Kidney (tissue), 14 donors: Measurements from ENCODE around the gene MLLT1. TPM values are rescaled to one million over a fixed set of nuclear protein-coding genes. Genes with fewer than 3 reads are reported as not detected.
A peak's percentile ranks its signal among the peaks of the same experiment; 100 is the strongest.

Experiments
- DNase-seq, 5 donors: peaks; one replicate each; pipeline ENCODE4 v3.0.0-alpha.2; 2013 to 2020
- FAIRE-seq: peaks from 2 replicates; lab custom pipeline; 2012; peaks lifted over from hg19 to GRCh38; lab: Jason Lieb, UNC
- H3K27ac ChIP-seq, 2 donors: one replicate each; pipeline ENCODE4 v1.7.0; 2013; ENCODE audit warnings: low read depth in 2 of 2, low read length in 2 of 2, inconsistent platforms in 1 of 2
- H3K27me3 ChIP-seq: one replicate; pipeline ENCODE4 v1.7.1; 2013; ENCODE audit warnings: low read length, inconsistent platforms; ENCODE audit not compliant: control insufficient read depth, insufficient read depth
- H3K36me3 ChIP-seq, 3 donors: one replicate each; pipeline versions ENCODE4 v1.7.0 to v1.7.1; 2013; ENCODE audit warnings: low read length in 3 of 3, control low read depth in 1 of 3, inconsistent platforms in 1 of 3; ENCODE audit not compliant: insufficient read depth in 3 of 3, control insufficient read depth in 2 of 3
- H3K4me1 ChIP-seq, 3 donors: one replicate each; pipeline versions ENCODE4 v1.7.0 to v1.7.1; 2013; ENCODE audit warnings: low read length in 3 of 3, inconsistent platforms in 1 of 3, low read depth in 1 of 3; ENCODE audit not compliant: control insufficient read depth in 2 of 3, insufficient read depth in 2 of 3
- H3K4me3 ChIP-seq, 3 donors: one replicate each; pipeline versions ENCODE4 v1.7.0 to v1.8.1; 2013; ENCODE audit warnings: low read length in 3 of 3, control low read depth in 1 of 3, inconsistent platforms in 1 of 3
- H3K9ac ChIP-seq, 3 donors: one replicate each; pipeline versions ENCODE4 v1.7.0 to v1.7.1; 2013; ENCODE audit warnings: low read length in 3 of 3, control low read depth in 1 of 3, inconsistent platforms in 1 of 3
- H3K9me3 ChIP-seq, 3 donors: one replicate each; pipeline versions ENCODE4 v1.7.0 to v1.7.1; 2013; ENCODE audit warnings: low read length in 3 of 3, control low read depth in 1 of 3, inconsistent platforms in 1 of 3; ENCODE audit not compliant: control insufficient read depth in 2 of 3, insufficient read depth in 1 of 3
- intact Hi-C: fragments of 100-400 bp; cut with DNase I; formaldehyde crosslinking; loops from one replicate; pipeline ENCODE4 v1.11.1; 2022
- polyA plus RNA-seq: library from polyadenylated mRNA; stranded (reverse); fragments of 350-450 nt; fragmentation: Illumina TruSeq; extraction: RNeasy Lipid Tissue Mini Kit (QIAGEN cat#74804); gene quantifications from one replicate; pipeline ENCODE4 v1.2.3, GENCODE V29; 2014; ENCODE audit warnings: low read depth, low replicate concordance; ENCODE audit not compliant: insufficient read depth
- total RNA-seq: library from RNA; stranded (reverse); fragmentation: NEBNext Ultra II Directional; extraction: Animal tissue kit (Norgen Biotek cat#: 25700); gene quantifications from one replicate; pipeline ENCODE4 v1.2.1, GENCODE V29; 2021
- TF ChIP-seq, protein P1 (sequence below): IDR thresholded peaks from 3 replicates; pipeline ENCODE4 v1.5.1; 2012; ENCODE audit warnings: mild to moderate bottlenecking, moderate library complexity, borderline replicate concordance; ENCODE audit not compliant: insufficient read depth; ENCODE audit errors: extremely low read depth
- donor health status: control.
- donor health status: control.
- donor health status: control.
- donor health status: control.
- donor health status: control.
- donor health status: DM: yes; HTN: yes; CAD: no.
- donor health status: Normal renal cell carcinoma (clear cell type).

The MLLT1 gene
- total and polyA plus RNA-seq, 2 donors from 2014 or later, result 32.0 to 53.2 TPM

- Histone ChIP-seq H3K27me3 (no peaks in the 10 kb centered on the region), H3K27ac (no peak overlapping the region), H3K9me3 (no peaks in the 10 kb centered on the region), H3K4me1 (peaks cover 0 to 40% (median 12%) of the 10 kb centered on the region in 3 donors), H3K4me3 (no peak overlapping the region), H3K9ac (no peak overlapping the region), H3K36me3 (no peaks in the 10 kb centered on the region)
- intact Hi-C loops, result no loop called here
- FAIRE-seq (no peak), DNase-seq (peak in 1 of 5 donors; percentile 67)
- TF ChIP-seq, protein P1, sequence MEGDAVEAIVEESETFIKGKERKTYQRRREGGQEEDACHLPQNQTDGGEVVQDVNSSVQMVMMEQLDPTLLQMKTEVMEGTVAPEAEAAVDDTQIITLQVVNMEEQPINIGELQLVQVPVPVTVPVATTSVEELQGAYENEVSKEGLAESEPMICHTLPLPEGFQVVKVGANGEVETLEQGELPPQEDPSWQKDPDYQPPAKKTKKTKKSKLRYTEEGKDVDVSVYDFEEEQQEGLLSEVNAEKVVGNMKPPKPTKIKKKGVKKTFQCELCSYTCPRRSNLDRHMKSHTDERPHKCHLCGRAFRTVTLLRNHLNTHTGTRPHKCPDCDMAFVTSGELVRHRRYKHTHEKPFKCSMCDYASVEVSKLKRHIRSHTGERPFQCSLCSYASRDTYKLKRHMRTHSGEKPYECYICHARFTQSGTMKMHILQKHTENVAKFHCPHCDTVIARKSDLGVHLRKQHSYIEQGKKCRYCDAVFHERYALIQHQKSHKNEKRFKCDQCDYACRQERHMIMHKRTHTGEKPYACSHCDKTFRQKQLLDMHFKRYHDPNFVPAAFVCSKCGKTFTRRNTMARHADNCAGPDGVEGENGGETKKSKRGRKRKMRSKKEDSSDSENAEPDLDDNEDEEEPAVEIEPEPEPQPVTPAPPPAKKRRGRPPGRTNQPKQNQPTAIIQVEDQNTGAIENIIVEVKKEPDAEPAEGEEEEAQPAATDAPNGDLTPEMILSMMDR, result no peak
Measured at GRCh38 chr19:6239871-6240676, 39.7 kb downstream of the MLLT1 start.

- H3K27ac ChIP-seq, result no peak overlapping the region
- FAIRE-seq, result no peak
Measured at GRCh38 chr19:6239401-6239844, 40.4 kb downstream of the MLLT1 start.

GRCh38 chr19:6238643-6239281, 41.0 kb downstream of the MLLT1 start:
- peak overlapping the region in 1 of 2 donors; percentile 57 for H3K27ac ChIP-seq
- H3K4me1 ChIP-seq, result peaks cover 4 to 49% (median 21%) of the 10 kb centered on the region in 3 donors
- intact Hi-C loops, result no loop called here
- H3K9ac ChIP-seq, result no peak overlapping the region
- H3K36me3 ChIP-seq, result no peaks in the 10 kb centered on the region
- DNase-seq (peak in 2 of 5 donors; percentile 43 to 65), FAIRE-seq (no peak)
- H3K9me3 ChIP-seq, result no peaks in the 10 kb centered on the region
- H3K27me3 ChIP-seq, result no peaks in the 10 kb centered on the region
- TF ChIP-seq, protein P1, result no peak
- H3K4me3 ChIP-seq, result no peak overlapping the region

More at GRCh38 chr19:6239401-6239844, 40.4 kb downstream of the MLLT1 start:
- no peaks in the 10 kb centered on the region for H3K36me3 ChIP-seq
- H3K4me3 ChIP-seq, result no peak overlapping the region
- no peaks in the 10 kb centered on the region for H3K27me3 ChIP-seq
- TF ChIP-seq, protein P1, result no peak
- no peaks in the 10 kb centered on the region for H3K9me3 ChIP-seq
- peaks cover 2 to 42% (median 18%) of the 10 kb centered on the region in 3 donors for H3K4me1 ChIP-seq
- intact Hi-C loops, result no loop called here
- no peak overlapping the region for H3K9ac ChIP-seq
- no peak for DNase-seq
